Activated CD8-positive, alpha-beta memory T cell treated with anti-CD3 and anti-CD28 coated beads, Interleukin-2, amount 50 U/mL, for 1 hour (primary cell): Measurements from ENCODE around the gene CRX.
"Not testable (repeated sequence)": the region's sequence is repeated elsewhere in the genome, so short reads cannot be mapped to it uniquely, and the experiment has no call there.

ENCODE experiments used
- DNase-seq: peaks from one replicate; pipeline ENCODE4 v3.0.0-alpha.2; 2020; ENCODE audit errors: extremely low read depth

CRX gene

GRCh38 chr19:47859838-47860237 is 38.1 kb downstream of the CRX start:
- not testable (repeated sequence) for DNase-seq

- no peak for DNase-seq
Measured at GRCh38 chr19:47860602-47861297, 39.0 kb downstream of the CRX start.

GRCh38 chr19:47861630-47862029 is 39.9 kb downstream of the CRX start:
- no peak for DNase-seq

GRCh38 chr19:47863514-47863936 is 41.8 kb downstream of the CRX start:
- DNase-seq, result peak; percentile 40

- no peak for DNase-seq
Measured at GRCh38 chr19:47865166-47865565, 43.4 kb downstream of the CRX start.

DNA sequence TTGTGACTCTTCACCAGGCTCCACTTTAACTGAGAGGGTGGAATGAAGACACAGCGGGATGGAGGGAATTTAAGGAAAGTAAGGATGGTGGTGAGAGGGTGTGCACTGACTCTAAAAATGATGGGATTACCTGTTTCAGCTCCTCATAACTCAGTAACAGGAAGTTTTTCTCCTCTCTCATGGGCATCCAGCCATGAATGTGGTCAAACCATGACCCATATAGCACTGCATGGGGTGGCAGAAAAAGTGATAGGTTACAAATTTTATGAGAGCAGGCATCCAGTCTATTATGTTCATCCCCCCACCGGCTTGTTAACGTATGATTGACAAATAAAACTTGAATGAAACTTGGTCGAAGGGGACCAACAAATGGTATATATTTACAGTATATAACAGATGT is 57.2 kb downstream of the CRX start:
- DNase-seq, result no peak

DNA sequence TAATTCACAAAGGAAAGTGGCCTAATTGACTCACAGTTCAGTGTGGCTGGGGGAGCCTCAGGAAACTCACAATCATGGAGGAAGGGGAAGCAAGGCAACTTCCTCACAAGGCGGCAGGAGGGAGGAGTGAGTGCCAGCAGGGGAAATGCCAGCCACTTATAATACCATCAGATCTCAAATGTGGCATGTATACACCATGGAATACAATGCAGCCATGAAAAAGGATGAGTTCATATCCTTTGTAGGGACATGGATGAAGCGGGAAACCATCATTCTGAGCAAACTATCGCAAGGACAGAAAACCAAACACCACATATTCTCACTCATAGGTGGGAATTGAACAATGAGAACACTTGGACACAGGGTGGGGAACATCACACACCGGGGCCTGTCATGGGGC is 57.6 kb downstream of the CRX start:
- not testable (repeated sequence) for DNase-seq

GRCh38 chr19:47881757-47882156 is 60.0 kb downstream of the CRX start:
- no peak for DNase-seq

- DNase-seq, result no peak
Measured at GRCh38 chr19:47882890-47883289, 61.2 kb downstream of the CRX start.

GRCh38 chr19:47885067-47885463 is 63.3 kb downstream of the CRX start:
- DNase-seq, result no peak

- no peak for DNase-seq
Measured at GRCh38 chr19:47886010-47886559, 64.3 kb downstream of the CRX start, which contains the start of gene SULT2A1. TSS of gene SULT2A1 (minus strand) at chr19:47886315. CDS start at chr19:47886257, 58 bp downstream.

- no peak for DNase-seq
Measured at GRCh38 chr19:47890865-47891621, 69.3 kb downstream of the CRX start.

GRCh38 chr19:47891622-47891922 is 69.8 kb downstream of the CRX start:
- no peak for DNase-seq

DNA sequence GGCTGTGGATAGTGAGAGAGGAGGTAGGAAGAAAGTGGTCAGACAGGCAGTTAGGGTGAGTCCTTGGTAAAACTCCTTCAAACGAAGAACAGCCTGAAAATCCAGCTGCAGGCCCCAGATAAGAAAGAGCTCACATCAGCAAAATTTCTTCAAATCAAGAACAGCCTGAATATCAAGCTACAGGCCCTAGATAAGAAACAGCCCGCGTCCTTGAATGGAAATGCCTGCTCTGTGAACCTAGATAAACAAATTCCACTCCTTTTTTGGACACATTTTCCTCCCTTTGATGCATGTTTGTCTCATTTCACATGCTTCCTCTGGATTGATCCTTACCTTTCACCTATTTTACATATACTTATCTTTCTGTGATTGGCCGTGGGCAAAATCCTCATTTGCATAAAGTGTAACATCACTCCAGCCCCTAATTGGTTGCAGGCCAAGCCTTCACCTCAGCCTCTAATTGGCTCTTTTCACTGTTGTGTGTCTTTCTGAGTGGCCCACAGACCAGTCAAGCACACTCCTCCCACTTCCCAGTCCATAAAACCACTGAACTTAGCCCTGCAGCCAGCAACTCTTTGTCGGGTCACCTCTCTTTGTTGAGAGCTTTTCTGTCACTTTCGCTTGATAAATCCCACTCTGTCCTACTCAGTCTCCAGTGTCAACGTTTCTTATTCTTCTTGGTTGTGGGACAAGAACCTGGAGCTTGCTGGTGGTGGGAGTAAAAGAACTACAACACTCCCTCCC is 70.4 kb downstream of the CRX start:
- DNase-seq, result no peak
